Activated CD8-positive, alpha-beta memory T cell treated with anti-CD3 and anti-CD28 coated beads, Interleukin-2, amount 50 U/mL, for 48 hours (primary cell): ENCODE measurements around the gene KRTAP5-2.

Experiments used
- DNase-seq: peaks from one replicate; pipeline ENCODE4 v3.0.0-alpha.2; 2020

KRTAP5-2 gene

DNA sequence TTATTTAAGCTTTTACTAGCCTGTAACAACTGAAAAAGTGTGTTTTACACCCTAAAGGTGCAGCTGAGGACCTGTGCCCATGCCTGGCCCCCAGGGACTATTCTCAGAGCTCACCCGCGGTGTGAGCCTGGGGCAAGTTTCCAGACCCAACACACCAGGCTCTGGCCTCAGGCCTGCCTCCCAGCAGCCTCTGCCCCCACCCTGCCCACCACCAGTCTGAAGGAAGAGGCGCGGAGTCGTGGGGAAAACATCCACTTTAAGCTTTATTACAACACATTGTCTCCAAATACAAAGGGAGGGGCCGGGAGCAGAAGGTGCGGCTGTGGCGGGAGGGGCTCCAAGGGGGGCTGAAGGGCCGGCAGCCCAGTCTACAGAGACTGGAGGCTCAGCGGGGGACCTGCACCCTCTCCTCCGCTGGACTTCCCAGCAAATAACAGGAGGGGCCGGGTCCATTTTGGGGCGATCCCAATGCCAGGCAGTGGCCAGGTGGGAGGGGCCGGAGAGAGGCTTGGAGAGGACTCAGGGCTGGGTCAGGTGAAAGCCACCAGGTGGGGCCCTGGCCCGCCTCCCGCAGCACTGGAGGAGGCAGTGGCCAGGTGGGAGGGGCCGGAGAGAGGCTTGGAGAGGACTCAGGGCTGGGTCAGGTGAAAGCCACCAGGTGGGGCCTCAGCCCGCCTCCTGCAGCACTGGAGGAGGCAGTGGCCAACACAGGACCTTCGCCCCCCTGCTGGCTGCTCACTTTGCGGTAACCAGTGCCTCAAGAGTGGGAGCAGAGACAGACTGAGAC is 44.1 kb downstream of the KRTAP5-2 start:
- no peak for DNase-seq

GRCh38 chr11:1549338-1550330 is 48.5 kb downstream of the KRTAP5-2 start:
- DNase-seq, result no peak

DNA sequence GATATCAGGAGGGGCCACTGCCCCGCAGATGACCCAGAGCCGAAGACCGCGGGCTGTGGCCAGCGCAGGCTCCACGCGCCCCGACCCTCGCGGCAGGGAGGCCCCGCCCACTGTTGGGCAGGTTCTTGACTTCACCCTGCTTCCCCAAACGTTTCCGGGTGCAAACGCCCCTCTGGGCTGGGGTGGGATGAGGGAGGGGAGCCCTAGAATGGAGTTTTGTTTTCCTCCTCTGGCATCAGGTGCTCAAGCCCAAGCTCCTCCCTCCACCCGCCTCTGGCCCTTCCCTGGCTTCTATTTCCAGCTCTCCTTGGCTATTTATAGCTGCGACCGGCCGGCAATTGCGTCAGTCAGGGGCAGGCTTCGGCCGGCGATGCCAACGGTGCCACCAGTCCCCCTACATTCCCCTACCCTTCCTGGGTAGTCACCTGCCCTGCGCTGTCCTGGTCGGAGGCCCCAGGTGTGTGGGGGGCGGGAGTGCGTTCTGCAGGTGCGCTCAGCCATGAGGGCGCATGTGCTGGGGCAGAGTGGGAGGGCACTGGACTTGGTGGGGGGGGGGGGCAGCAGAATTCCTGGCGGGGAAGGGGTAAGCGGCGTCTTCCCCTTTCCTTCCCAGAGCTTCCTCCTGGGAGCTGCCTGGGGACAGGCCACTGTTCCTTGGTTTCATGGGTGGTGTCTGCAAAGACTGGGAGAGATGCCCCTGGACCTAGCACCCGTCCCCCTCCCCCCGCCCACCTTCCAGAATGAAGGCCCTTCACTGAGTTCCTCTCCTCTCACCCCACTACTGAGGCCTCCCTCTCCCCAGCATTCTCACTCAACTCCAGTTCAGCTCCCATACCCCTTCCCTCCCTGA is 49.6 kb downstream of the KRTAP5-2 start:
- no peak for DNase-seq

DNA sequence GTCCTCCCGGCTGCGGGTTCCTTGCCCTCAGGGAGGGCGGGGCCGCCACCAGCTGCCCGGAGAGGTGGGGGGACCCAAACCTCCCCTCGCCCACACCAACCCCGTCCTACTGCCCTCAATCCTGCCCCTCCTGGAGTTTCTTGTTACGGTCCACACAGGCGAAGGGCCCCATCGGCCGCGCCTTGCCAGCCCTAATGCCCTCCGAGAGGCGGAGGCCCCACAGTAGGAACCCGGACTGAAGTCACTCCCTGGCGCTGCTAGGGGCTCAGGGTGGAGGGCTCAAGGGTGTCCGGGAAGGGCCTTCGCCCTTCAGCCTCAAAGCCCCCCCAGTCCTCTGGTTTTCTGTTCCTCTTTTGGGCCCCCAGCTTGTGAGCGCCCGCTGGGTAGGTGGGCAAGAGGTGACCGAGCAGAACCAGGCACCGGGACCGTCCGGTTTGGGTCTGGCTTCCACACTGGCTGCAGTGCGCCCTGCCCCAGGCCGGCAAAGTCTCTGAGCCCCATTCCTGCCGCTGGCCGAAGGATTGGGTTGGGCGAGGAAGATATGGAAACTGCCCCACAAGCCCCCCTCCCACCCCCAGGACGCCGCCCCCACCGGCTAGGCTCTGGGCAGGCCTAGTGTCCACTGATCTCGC is 50.5 kb downstream of the KRTAP5-2 start:
- no peak for DNase-seq
